Measurements from ENCODE around the gene SUCLG1. TPM values are rescaled to one million over a fixed set of nuclear protein-coding genes. Genes with fewer than 3 reads are reported as not detected.
A peak's percentile ranks its signal among the peaks of the same experiment; 100 is the strongest.

The SUCLG1 gene
- 81.2 and 92.9 TPM in 2 replicates for total RNA-seq (ENCODE audit: low replicate concordance)
- long read RNA-seq, transcript SUCLG1-201 (9 exons, 1,475 nt), result major isoform, 311 of 334 reads
- long read RNA-seq, partial matches to known transcripts, result 8 of 334 reads
- long read RNA-seq, other reads (novel, unspliced or antisense), result 14 of 334 reads

- peak within 1 kb of the TSS; percentile 93 for H3K4me3 Mint-ChIP-seq
- peak; percentile 79 for DNase-seq (ENCODE audit: extremely low spot score, unreplicated experiment)
- H3K4me1 Mint-ChIP-seq (ENCODE audit: unreplicated experiment), result peaks cover 29% of the 10 kb centered on the region
- no peaks in the 10 kb centered on the region for H3K27me3 Mint-ChIP-seq
- H3K27ac Mint-ChIP-seq, result peak within 1 kb of the TSS; percentile 86
- TF ChIP-seq CTCF (conservative IDR thresholded peaks at IDR 0.05), result no peak
- no peaks in the 10 kb centered on the region for H3K9me3 Mint-ChIP-seq
- peaks cover 4% of the 10 kb centered on the region for H3K36me3 Mint-ChIP-seq
Observed at GRCh38 chr2:84459018-84459943, at the start of gene SUCLG1. SUCLG1 (minus strand) TSS chr2:84459280; CDS start chr2:84459269, 11 bp downstream.

- peaks cover 19% of the 10 kb centered on the region for H3K27me3 Mint-ChIP-seq
Observed at GRCh38 chr2:84498150-84498799, 39.2 kb upstream of the SUCLG1 start.

GRCh38 chr2:84497285-84497684 lies 38.2 kb upstream of the SUCLG1 start:
- Mint-ChIP-seq H3K4me1 (ENCODE audit: unreplicated experiment) (no peaks in the 10 kb centered on the region), H3K27me3 (peaks cover 16% of the 10 kb centered on the region), H3K4me3 (no peak overlapping the region), H3K36me3 (no peaks in the 10 kb centered on the region), H3K27ac (no peak overlapping the region), H3K9me3 (no peaks in the 10 kb centered on the region)
- TF ChIP-seq CTCF (conservative IDR thresholded peaks at IDR 0.05), result no peak
- no peak for DNase-seq (ENCODE audit: extremely low spot score, unreplicated experiment)

More at GRCh38 chr2:84498150-84498799, 39.2 kb upstream of the SUCLG1 start:
- DNase-seq (ENCODE audit: extremely low spot score, unreplicated experiment), result no peak
- no peak for TF ChIP-seq CTCF (conservative IDR thresholded peaks at IDR 0.05)
- H3K4me1 Mint-ChIP-seq (ENCODE audit: unreplicated experiment), result no peaks in the 10 kb centered on the region
- no peaks in the 10 kb centered on the region for H3K36me3 Mint-ChIP-seq
- no peaks in the 10 kb centered on the region for H3K9me3 Mint-ChIP-seq
- H3K27ac Mint-ChIP-seq, result no peak overlapping the region
- H3K4me3 Mint-ChIP-seq, result no peak overlapping the region

- no peak for DNase-seq (ENCODE audit: extremely low spot score, unreplicated experiment)
- Mint-ChIP-seq H3K9me3 (no peaks in the 10 kb centered on the region), H3K4me1 (ENCODE audit: unreplicated experiment) (no peaks in the 10 kb centered on the region), H3K27ac (no peak overlapping the region), H3K36me3 (no peaks in the 10 kb centered on the region), H3K4me3 (no peak overlapping the region), H3K27me3 (peaks cover 16% of the 10 kb centered on the region)
- TF ChIP-seq CTCF (conservative IDR thresholded peaks at IDR 0.05), result no peak
Observed at GRCh38 chr2:84496386-84496785, 37.3 kb upstream of the SUCLG1 start.

GRCh38 chr2:84495539-84496146 lies 36.6 kb upstream of the SUCLG1 start:
- TF ChIP-seq CTCF (conservative IDR thresholded peaks at IDR 0.05), result peak; percentile 86
- DNase-seq (ENCODE audit: extremely low spot score, unreplicated experiment), result no peak
- H3K27ac Mint-ChIP-seq, result no peak overlapping the region
- H3K27me3 Mint-ChIP-seq, result peaks cover 16% of the 10 kb centered on the region
- H3K36me3 Mint-ChIP-seq, result no peaks in the 10 kb centered on the region
- no peaks in the 10 kb centered on the region for H3K4me1 Mint-ChIP-seq (ENCODE audit: unreplicated experiment)
- no peaks in the 10 kb centered on the region for H3K9me3 Mint-ChIP-seq
- H3K4me3 Mint-ChIP-seq, result no peak overlapping the region
